Measurements from ENCODE around the gene POLR2J3. TPM values are rescaled to one million over a fixed set of nuclear protein-coding genes. Genes with fewer than 3 reads are reported as not detected.
"Not testable (repeated sequence)": the region's sequence is repeated elsewhere in the genome, so short reads cannot be mapped to it uniquely, and the experiment has no call there.

Gene POLR2J3
- total RNA-seq, 1 donor, result 23.9 TPM

DNA sequence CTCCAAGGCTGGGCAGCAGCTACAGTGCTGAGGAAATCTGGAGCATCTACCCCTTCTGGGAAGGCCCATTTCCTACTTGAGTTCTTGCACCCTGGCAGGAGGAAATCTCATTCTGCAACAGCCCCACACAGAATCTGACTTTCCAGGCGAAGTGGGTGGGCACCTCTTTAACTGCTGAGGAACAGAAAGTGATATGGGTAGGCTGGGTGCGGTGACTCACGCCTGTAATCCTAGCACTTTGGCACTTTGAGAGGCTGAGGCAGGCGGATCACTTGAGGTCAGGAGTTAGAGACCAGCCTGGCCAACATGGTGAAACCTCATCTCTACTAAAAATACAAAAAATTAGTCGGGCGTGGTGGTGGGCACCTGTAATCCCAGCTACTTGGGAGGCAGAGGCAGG lies 2.2 kb upstream of the POLR2J3 start:
- not testable (repeated sequence) for H4K20me1 ChIP-seq (ENCODE audit: insufficient read depth, low read length); H3K4me1 ChIP-seq (ENCODE audit: insufficient read depth, low read length); H3K9me3 ChIP-seq (ENCODE audit: low read depth, low read length); H3K27me3 ChIP-seq (ENCODE audit: insufficient read depth, low read length); DNase-seq (ENCODE audit: insufficient read length, low spot score, missing footprints); H3K79me2 ChIP-seq (ENCODE audit: insufficient read depth, low read length); H2AFZ ChIP-seq (ENCODE audit: low read length); H3K4me3 ChIP-seq (ENCODE audit: insufficient read depth, low read length); H3K4me2 ChIP-seq (ENCODE audit: insufficient read depth, low read length); H3K36me3 ChIP-seq (ENCODE audit: insufficient read depth, low read length); H3K27ac ChIP-seq (ENCODE audit: low read depth, low read length)

DNA sequence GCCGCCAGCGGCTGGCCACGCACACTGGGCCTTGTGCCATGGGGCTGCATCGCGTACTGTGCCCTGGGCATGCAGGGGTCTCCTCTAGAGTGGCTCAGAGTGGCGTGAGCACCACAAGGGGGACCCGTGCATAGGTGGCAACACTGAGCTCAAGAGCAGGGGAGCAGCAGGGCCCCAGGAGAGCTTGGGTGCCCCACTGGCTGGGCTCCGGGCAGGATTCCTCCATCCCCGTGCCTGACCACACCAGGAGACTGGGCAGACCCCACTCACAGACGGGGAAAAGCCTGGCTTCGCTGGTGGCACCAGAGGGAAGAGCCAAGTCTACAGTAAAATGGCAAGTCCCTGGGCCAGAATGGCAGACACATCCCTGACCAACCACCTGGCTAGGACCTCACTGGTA lies 3.8 kb downstream of the POLR2J3 start:
- DNase-seq (ENCODE audit: insufficient read length, low spot score, missing footprints); H3K36me3 ChIP-seq (ENCODE audit: insufficient read depth, low read length); H3K27ac ChIP-seq (ENCODE audit: low read depth, low read length); H3K4me1 ChIP-seq (ENCODE audit: insufficient read depth, low read length); H3K27me3 ChIP-seq (ENCODE audit: insufficient read depth, low read length); H3K4me3 ChIP-seq (ENCODE audit: insufficient read depth, low read length); H3K79me2 ChIP-seq (ENCODE audit: insufficient read depth, low read length); H2AFZ ChIP-seq (ENCODE audit: low read length); H3K4me2 ChIP-seq (ENCODE audit: insufficient read depth, low read length); H4K20me1 ChIP-seq (ENCODE audit: insufficient read depth, low read length); H3K9me3 ChIP-seq (ENCODE audit: low read depth, low read length): not testable (repeated sequence)

DNA sequence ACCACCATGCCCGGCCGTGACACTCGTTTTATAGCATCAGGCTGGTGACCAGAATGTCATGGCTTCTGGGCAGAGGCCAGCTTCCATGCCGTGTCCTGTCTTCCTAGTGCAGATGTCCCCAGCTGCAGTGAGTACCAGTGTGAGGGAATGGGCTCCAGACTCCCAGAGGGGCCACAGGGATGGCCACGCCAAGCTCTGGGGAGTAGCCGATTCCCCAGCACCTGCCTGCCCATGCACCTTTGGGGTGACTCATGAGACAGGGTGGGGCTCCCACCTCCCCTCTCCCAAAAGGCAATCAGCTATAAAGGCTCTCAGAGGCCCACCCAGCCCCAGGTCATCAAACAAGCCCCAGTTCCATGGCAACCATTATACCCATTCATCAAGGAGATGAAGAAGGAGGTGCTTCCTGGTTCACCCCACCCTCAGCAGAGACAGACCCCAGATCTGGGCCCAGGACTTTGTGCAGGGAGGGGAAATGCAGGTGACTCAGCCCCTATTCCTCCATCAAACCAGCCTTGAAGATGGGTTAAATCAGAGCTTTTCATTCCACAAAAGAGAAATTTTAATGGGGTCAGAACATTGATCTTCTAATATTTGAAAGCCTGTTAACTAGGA lies 21.5 kb downstream of the POLR2J3 start, which contains the start of gene SPDYE2:
SPDYE2 (plus strand) TSS at position 419 of the 615 bp plus-strand sequence. CDS start 2,030 bp downstream, outside the sequence.
- not testable (repeated sequence) for H3K36me3 ChIP-seq (ENCODE audit: insufficient read depth, low read length); DNase-seq (ENCODE audit: insufficient read length, low spot score, missing footprints); H4K20me1 ChIP-seq (ENCODE audit: insufficient read depth, low read length); H3K4me2 ChIP-seq (ENCODE audit: insufficient read depth, low read length); H3K4me1 ChIP-seq (ENCODE audit: insufficient read depth, low read length); H3K4me3 ChIP-seq (ENCODE audit: insufficient read depth, low read length); H2AFZ ChIP-seq (ENCODE audit: low read length); H3K9me3 ChIP-seq (ENCODE audit: low read depth, low read length); H3K27me3 ChIP-seq (ENCODE audit: insufficient read depth, low read length); H3K79me2 ChIP-seq (ENCODE audit: insufficient read depth, low read length); H3K27ac ChIP-seq (ENCODE audit: low read depth, low read length)

DNA sequence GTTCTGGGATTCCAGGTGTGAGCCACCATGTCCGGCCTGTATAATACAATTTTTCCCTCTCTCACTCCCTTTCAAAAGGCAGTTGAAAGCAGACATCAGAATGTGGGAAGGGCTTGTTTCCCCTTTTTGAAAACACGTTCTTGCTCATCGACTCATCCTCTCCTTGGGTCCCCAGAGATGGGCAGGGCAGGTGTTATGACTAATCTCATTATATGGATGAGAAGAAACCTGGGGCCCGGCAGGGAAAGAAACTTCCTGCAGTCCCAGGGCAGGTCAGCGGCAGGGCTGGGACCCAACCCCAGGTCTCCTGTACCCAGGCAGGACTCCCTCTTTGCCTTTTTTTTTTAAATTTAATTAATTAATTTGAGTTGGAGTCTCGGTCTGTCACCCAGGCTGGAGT lies 26.0 kb downstream of the POLR2J3 start:
- H3K4me3 ChIP-seq (ENCODE audit: insufficient read depth, low read length); H2AFZ ChIP-seq (ENCODE audit: low read length); H3K79me2 ChIP-seq (ENCODE audit: insufficient read depth, low read length); H3K9me3 ChIP-seq (ENCODE audit: low read depth, low read length); H3K4me1 ChIP-seq (ENCODE audit: insufficient read depth, low read length); H3K27me3 ChIP-seq (ENCODE audit: insufficient read depth, low read length); H3K4me2 ChIP-seq (ENCODE audit: insufficient read depth, low read length); H3K27ac ChIP-seq (ENCODE audit: low read depth, low read length); H4K20me1 ChIP-seq (ENCODE audit: insufficient read depth, low read length); DNase-seq (ENCODE audit: insufficient read length, low spot score, missing footprints); H3K36me3 ChIP-seq (ENCODE audit: insufficient read depth, low read length): not testable (repeated sequence)

DNA sequence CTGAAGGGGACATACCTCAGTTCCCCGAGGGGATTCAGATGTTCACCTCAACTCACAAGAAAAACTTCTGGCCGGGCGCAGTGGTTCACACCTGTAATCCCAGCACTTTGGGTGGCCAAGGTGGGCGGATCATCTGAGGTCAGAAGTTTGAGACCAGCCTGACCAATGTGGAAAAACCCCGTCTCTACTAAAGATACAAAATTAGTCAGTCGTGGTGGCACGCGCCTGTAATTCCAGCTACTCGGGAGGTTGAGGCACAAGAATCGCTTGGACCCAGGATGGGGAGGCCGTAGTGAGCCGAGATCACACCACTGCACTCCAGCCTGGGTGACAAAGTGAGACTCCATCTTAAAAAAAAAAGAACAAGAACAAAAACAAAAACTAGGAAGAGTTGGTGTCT lies 27.1 kb downstream of the POLR2J3 start:
- not testable (repeated sequence) for H3K79me2 ChIP-seq (ENCODE audit: insufficient read depth, low read length)

DNA sequence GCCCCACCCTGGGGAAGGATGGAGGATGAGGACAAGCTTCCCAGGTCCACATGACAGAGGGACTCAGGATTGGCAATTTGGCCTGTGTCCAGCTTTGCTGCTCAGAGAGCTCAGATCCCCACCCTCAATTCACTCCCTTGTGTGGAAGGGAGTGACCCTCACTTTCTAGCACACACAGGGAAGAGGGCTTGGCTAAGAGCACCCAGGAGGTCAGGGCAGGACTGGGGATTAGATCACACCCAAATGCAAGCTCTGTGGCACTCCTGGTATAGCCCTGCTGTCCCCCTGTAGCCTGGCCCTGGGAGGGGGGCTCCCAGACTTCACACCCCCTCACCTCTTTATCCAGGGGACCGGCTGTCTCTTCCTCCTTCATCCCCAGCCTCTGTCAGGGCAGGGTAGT lies 28.0 kb downstream of the POLR2J3 start:
- not testable (repeated sequence) for H4K20me1 ChIP-seq (ENCODE audit: insufficient read depth, low read length); H3K9me3 ChIP-seq (ENCODE audit: low read depth, low read length); H3K4me1 ChIP-seq (ENCODE audit: insufficient read depth, low read length); H2AFZ ChIP-seq (ENCODE audit: low read length); H3K79me2 ChIP-seq (ENCODE audit: insufficient read depth, low read length); H3K27ac ChIP-seq (ENCODE audit: low read depth, low read length); H3K4me2 ChIP-seq (ENCODE audit: insufficient read depth, low read length); H3K36me3 ChIP-seq (ENCODE audit: insufficient read depth, low read length); DNase-seq (ENCODE audit: insufficient read length, low spot score, missing footprints); H3K4me3 ChIP-seq (ENCODE audit: insufficient read depth, low read length); H3K27me3 ChIP-seq (ENCODE audit: insufficient read depth, low read length)

More for the DNA sequence above, 27.1 kb downstream of the POLR2J3 start:
- not testable (repeated sequence) for H3K27ac ChIP-seq (ENCODE audit: low read depth, low read length); H4K20me1 ChIP-seq (ENCODE audit: insufficient read depth, low read length); H3K9me3 ChIP-seq (ENCODE audit: low read depth, low read length); H3K36me3 ChIP-seq (ENCODE audit: insufficient read depth, low read length); DNase-seq (ENCODE audit: insufficient read length, low spot score, missing footprints); H3K4me1 ChIP-seq (ENCODE audit: insufficient read depth, low read length); H3K4me3 ChIP-seq (ENCODE audit: insufficient read depth, low read length); H3K27me3 ChIP-seq (ENCODE audit: insufficient read depth, low read length); H2AFZ ChIP-seq (ENCODE audit: low read length); H3K4me2 ChIP-seq (ENCODE audit: insufficient read depth, low read length)

DNA sequence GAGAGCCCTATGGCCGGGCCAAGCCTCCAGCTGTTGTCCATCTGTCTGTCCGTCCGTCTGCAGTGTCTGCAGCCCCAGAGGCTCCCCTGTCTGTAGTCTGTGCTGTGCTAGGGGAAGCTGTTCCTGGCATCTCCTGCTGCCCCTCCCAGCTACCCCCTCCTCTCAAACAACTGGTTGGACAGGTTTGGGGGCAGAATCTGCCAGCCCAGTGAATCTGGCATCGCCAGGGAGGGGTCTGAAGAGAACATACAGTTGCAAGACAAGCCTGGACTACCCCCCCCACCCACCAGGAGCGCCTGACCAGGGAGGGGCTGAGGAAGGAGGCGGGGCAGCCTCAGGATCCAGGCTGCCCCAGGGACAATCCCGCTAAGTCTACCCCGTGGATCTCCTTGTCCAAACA lies 28.8 kb downstream of the POLR2J3 start, which contains the start of gene UPK3BL2:
UPK3BL2 (minus strand) TSS at position 101 of the 400 bp plus-strand sequence; CDS start at position 41, 60 bp downstream.
- not testable (repeated sequence) for H3K79me2 ChIP-seq (ENCODE audit: insufficient read depth, low read length); DNase-seq (ENCODE audit: insufficient read length, low spot score, missing footprints); H3K4me2 ChIP-seq (ENCODE audit: insufficient read depth, low read length); H4K20me1 ChIP-seq (ENCODE audit: insufficient read depth, low read length); H3K9me3 ChIP-seq (ENCODE audit: low read depth, low read length); H3K36me3 ChIP-seq (ENCODE audit: insufficient read depth, low read length); H2AFZ ChIP-seq (ENCODE audit: low read length); H3K4me3 ChIP-seq (ENCODE audit: insufficient read depth, low read length); H3K4me1 ChIP-seq (ENCODE audit: insufficient read depth, low read length); H3K27me3 ChIP-seq (ENCODE audit: insufficient read depth, low read length); H3K27ac ChIP-seq (ENCODE audit: low read depth, low read length)

DNA sequence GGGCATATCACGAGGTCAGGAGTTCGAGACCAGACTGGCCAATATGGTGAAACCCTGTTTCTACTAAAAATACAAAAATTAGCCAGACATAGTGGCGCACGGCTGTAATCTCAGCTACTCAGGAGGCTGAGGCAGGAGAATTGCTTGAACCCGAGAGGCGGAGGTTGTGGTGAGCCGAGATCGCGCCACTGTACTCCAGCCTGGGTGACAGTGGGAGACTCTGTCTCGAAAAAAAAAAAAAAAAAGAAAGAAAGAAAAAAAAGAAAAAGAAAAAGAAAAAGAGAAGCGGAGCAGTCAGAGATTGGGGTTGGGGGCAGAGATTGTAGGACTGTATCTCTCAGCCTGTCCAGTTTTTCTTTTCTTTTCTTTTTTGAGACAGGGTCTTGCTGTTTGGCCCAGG lies 29.6 kb downstream of the POLR2J3 start:
- not testable (repeated sequence) for H3K79me2 ChIP-seq (ENCODE audit: insufficient read depth, low read length); H3K9me3 ChIP-seq (ENCODE audit: low read depth, low read length); H2AFZ ChIP-seq (ENCODE audit: low read length); H3K4me3 ChIP-seq (ENCODE audit: insufficient read depth, low read length); H3K4me1 ChIP-seq (ENCODE audit: insufficient read depth, low read length); H3K27ac ChIP-seq (ENCODE audit: low read depth, low read length); DNase-seq (ENCODE audit: insufficient read length, low spot score, missing footprints); H4K20me1 ChIP-seq (ENCODE audit: insufficient read depth, low read length); H3K27me3 ChIP-seq (ENCODE audit: insufficient read depth, low read length); H3K36me3 ChIP-seq (ENCODE audit: insufficient read depth, low read length); H3K4me2 ChIP-seq (ENCODE audit: insufficient read depth, low read length)

DNA sequence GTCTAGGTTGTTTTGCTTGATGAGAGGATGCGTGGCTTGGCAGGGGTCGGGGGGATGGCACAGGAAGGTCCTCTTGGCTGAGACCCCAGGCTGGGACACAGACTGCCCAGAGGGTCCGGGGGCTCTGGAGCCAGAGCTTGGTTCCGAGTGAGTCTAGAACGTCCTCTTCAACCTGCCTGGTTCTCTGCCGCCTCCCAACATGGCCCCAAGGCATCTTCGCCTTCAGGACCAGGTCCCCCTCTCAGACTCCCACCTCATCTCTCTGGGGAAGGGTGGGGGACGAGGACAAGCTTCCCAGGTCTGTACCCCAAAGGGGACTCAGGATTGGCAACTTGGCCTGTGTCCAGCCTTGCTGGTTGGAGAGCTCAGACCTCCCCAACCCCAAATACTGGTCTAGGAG lies 30.3 kb downstream of the POLR2J3 start:
- H2AFZ ChIP-seq (ENCODE audit: low read length); DNase-seq (ENCODE audit: insufficient read length, low spot score, missing footprints); H3K4me2 ChIP-seq (ENCODE audit: insufficient read depth, low read length): not testable (repeated sequence)

More for the DNA sequence above, 30.3 kb downstream of the POLR2J3 start:
- not testable (repeated sequence) for H4K20me1 ChIP-seq (ENCODE audit: insufficient read depth, low read length); H3K4me1 ChIP-seq (ENCODE audit: insufficient read depth, low read length); H3K4me3 ChIP-seq (ENCODE audit: insufficient read depth, low read length); H3K79me2 ChIP-seq (ENCODE audit: insufficient read depth, low read length); H3K27me3 ChIP-seq (ENCODE audit: insufficient read depth, low read length); H3K36me3 ChIP-seq (ENCODE audit: insufficient read depth, low read length); H3K9me3 ChIP-seq (ENCODE audit: low read depth, low read length); H3K27ac ChIP-seq (ENCODE audit: low read depth, low read length)

Measured in osteoblast (primary cell).